NCI-H1694 treated with DMSO at 0.1 percent for 48 hours (cell line): ENCODE results near the gene FOXR1.

Source experiments
- DNase-seq: peaks from one replicate; lab custom pipeline; 2025; lab: John Stamatoyannopoulos, UW

FOXR1 gene

GRCh38 chr11:118971646-118972045 lies at the start of gene FOXR1:
Gene FOXR1 (plus strand): TSS chr11:118971761. CDS start chr11:118971932, 171 bp downstream.
- no peak for DNase-seq

GRCh38 chr11:118921929-118922744 lies 49.4 kb upstream of the FOXR1 start:
- DNase-seq, result no peak

- no peak for DNase-seq
Measured at GRCh38 chr11:118922745-118923627, 48.6 kb upstream of the FOXR1 start.

- DNase-seq, result no peak
Measured at GRCh38 chr11:118923721-118924587, 47.6 kb upstream of the FOXR1 start.

GRCh38 chr11:118924591-118925585 lies 46.7 kb upstream of the FOXR1 start:
- no peak for DNase-seq

- no peak for DNase-seq
Measured at GRCh38 chr11:118927554-118928100, 43.9 kb upstream of the FOXR1 start.

- DNase-seq, result peak; percentile 32
Measured at GRCh38 chr11:118928101-118928869, 43.3 kb upstream of the FOXR1 start.

GRCh38 chr11:118928870-118929500 lies 42.6 kb upstream of the FOXR1 start:
- DNase-seq, result no peak

- peak; percentile 28 for DNase-seq
Measured at GRCh38 chr11:118929501-118930093, 42.0 kb upstream of the FOXR1 start.

GRCh38 chr11:118930094-118930712 lies 41.4 kb upstream of the FOXR1 start:
- peak; percentile 30 for DNase-seq

GRCh38 chr11:118931571-118931970 lies 40.0 kb upstream of the FOXR1 start:
- no peak for DNase-seq

- DNase-seq, result no peak
Measured at GRCh38 chr11:118933486-118933885, 38.1 kb upstream of the FOXR1 start.

GRCh38 chr11:118935376-118935775 lies 36.2 kb upstream of the FOXR1 start:
- no peak for DNase-seq

GRCh38 chr11:118938491-118939403 lies 32.8 kb upstream of the FOXR1 start:
- no peak for DNase-seq

GRCh38 chr11:118939404-118939915 lies 32.1 kb upstream of the FOXR1 start:
- no peak for DNase-seq

- DNase-seq, result no peak
Measured at GRCh38 chr11:118939953-118940598, 31.5 kb upstream of the FOXR1 start.
